Lower leg skin (tissue), 4 donors: Measurements from ENCODE around the gene NFATC4. TPM values are rescaled to one million over a fixed set of nuclear protein-coding genes. Genes with fewer than 3 reads are reported as not detected.
A peak's percentile ranks its signal among the peaks of the same experiment; 100 is the strongest.

Experiments used
- DNase-seq, 2 donors: peaks; one replicate each; pipeline ENCODE4 v3.0.0-alpha.2; 2019; ENCODE audit warnings: low spot score in 2 of 2
- H3K4me3 ChIP-seq: fragments of 200-600 bp; sonication (generic); 2 replicates; pipeline ENCODE4 v1.5.1; 2017; ENCODE audit warnings: mild to moderate bottlenecking, low read depth; ENCODE audit not compliant: poor library complexity, severe bottlenecking
- POLR2A ChIP-seq, 2 donors: fragments of 450-650 bp; IDR thresholded peaks; one replicate each; pipeline ENCODE4 v1.6.1; 2016 to 2017; ENCODE audit warnings: antibody characterized with exemption in 2 of 2, mild to moderate bottlenecking in 1 of 2, moderate library complexity in 1 of 2
- WGBS, 2 donors: methylation state at CpG; one replicate each; pipeline ENCODE4 v1.1.5; 2018; 5-methylcytosine and 5-hydroxymethylcytosine counted together
- intact Hi-C: fragments of 100-400 bp; cut with DNase I; formaldehyde crosslinking; loops from one replicate; pipeline ENCODE4 v1.15.0; 2023; ENCODE audit warnings: low total_unique reads
- total RNA-seq, 4 donors: library from RNA; depleted of rRNA; stranded (reverse); fragments of >200 nt; gene quantifications; one replicate each; pipeline ENCODE4 v1.1.0, GENCODE V29; 2016
- TF ChIP-seq, protein P1 (sequence below), 3 donors: fragments of 450-650 bp; IDR thresholded peaks; one replicate each; pipeline ENCODE4 v1.5.1; 2016; ENCODE audit warnings: antibody characterized with exemption in 3 of 3, mild to moderate bottlenecking in 3 of 3, moderate library complexity in 2 of 3

NFATC4 gene
- total RNA-seq, 4 donors from 2014 or later, result 8.3 to 26.1 (median 14.0) TPM

GRCh38 chr14:24378327-24378726 lies 10.3 kb downstream of the NFATC4 start:
- H3K4me3 ChIP-seq, result no peak overlapping the region
- DNase-seq, result no peak
- intact Hi-C loops, result no loop called here
- WGBS, 2 donors, result 69 to 76% methylated on average over 3 of the region's 3 CpGs
- TF ChIP-seq POLR2A (IDR thresholded peaks at IDR 0.05), result no peak
- TF ChIP-seq, protein P1, sequence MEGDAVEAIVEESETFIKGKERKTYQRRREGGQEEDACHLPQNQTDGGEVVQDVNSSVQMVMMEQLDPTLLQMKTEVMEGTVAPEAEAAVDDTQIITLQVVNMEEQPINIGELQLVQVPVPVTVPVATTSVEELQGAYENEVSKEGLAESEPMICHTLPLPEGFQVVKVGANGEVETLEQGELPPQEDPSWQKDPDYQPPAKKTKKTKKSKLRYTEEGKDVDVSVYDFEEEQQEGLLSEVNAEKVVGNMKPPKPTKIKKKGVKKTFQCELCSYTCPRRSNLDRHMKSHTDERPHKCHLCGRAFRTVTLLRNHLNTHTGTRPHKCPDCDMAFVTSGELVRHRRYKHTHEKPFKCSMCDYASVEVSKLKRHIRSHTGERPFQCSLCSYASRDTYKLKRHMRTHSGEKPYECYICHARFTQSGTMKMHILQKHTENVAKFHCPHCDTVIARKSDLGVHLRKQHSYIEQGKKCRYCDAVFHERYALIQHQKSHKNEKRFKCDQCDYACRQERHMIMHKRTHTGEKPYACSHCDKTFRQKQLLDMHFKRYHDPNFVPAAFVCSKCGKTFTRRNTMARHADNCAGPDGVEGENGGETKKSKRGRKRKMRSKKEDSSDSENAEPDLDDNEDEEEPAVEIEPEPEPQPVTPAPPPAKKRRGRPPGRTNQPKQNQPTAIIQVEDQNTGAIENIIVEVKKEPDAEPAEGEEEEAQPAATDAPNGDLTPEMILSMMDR (IDR thresholded peaks at IDR 0.05), result no peak

DNA sequence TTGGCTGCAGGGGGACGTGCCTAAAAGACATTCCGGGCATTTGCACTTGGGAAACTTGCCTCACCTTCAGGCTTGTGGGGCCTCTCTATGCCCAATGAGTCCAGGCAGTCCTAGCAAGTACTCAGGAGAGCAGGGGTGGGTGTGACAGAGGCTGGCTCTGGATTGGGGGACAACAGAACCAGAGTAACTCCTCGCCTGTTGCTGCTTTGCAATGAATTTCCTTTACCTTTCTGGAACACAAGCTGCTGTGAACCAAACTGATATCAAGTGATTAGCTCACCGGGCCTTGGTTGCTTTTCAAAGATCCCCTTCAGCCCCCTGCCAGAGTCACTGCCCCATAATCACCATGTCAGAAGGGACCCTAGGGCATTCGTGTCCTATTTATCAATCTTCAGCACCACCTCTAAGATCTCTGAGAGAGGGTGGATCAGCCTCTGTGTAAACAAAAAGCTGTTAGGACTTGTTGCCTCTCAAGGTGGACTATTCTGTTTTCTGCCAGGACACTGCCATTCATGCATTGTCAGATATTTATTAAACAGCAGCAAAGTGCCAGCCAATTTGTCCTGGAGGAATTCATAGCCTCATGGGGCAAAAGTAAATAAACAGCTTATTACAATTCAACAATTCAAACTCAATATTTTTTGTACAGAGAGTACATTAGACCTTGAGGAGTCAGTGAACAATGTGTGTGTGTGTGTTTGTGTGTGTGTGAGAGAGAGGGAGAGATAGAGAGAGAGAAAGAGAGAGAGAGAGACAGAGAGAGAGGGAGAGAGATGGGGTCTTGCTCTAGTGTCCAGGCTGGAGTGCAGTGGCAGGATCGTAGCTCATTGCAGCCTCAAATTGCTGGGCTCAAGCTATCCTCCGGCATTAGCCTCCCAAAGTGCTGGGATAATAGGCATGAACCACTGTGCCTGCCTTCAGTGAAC lies 11.3 kb downstream of the NFATC4 start:
- intact Hi-C loops, result no loop called here
- no peak for DNase-seq
- no peak overlapping the region for H3K4me3 ChIP-seq
- TF ChIP-seq, protein P1 (IDR thresholded peaks at IDR 0.05), result no peak
- no peak for TF ChIP-seq POLR2A (IDR thresholded peaks at IDR 0.05)
- WGBS, 2 donors, result 62 to 63% methylated on average over 7 of the region's 7 CpGs

DNA sequence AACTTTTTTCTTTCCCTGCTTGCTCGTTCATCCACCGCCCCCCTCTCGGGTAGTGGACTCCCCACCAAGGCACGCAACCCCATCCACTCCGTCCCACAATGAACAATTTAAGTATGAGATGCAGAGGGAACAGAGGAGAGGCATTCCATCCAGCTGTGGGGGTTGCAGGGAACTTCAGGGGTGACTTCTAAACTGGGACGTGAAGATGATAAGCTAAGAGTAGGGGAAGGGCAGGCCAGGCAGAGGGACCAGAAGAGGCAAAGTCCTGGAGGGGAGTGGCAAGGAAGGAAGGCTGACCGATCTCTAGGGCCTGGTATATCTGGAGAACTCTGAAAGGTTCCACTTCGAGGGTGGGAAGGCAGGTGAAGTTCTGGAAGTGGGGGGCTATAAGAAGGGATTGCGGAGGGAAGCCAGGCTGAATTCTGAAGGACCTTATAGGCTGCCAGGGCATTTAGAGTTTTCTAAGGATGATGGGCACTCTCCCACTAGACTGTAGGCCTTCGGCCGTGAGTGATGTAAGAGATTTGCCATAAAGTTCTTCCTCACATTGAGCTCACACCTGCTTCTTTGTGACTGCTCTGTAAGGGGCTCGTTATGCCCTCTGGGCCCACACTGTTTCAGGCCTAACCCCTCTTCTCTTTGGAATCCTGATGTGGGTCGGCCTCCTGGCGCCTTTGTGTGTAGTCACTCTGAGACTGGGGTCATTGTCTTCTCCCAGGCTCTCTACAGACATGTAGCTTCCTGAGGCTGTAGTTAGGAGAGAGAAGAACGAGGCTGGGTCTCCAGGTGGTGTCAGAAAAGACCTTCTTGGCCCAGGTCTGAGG lies 12.1 kb downstream of the NFATC4 start:
- DNase-seq, result peak in 1 of 2 donors; percentile 81
- TF ChIP-seq, protein P1 (IDR thresholded peaks at IDR 0.05), result no peak
- no peak for TF ChIP-seq POLR2A (IDR thresholded peaks at IDR 0.05)
- no peak overlapping the region for H3K4me3 ChIP-seq
- 81 to 84% methylated on average over 15 of the region's 15 CpGs for WGBS, 2 donors
- intact Hi-C loops, result no loop called here

- WGBS, 2 donors, result 59 to 75% methylated on average over 8 of the region's 8 CpGs
- no peak overlapping the region for H3K4me3 ChIP-seq
- intact Hi-C loops, result no loop called here
- no peak for TF ChIP-seq POLR2A (IDR thresholded peaks at IDR 0.05)
- TF ChIP-seq, protein P1 (IDR thresholded peaks at IDR 0.05), result no peak
- DNase-seq, result peak in 1 of 2 donors; percentile 62
These were observed 13.5 kb downstream of the NFATC4 start for GRCh38 chr14:24381363-24382063.

- WGBS, 2 donors, result 30 to 41% methylated on average over 4 of the region's 4 CpGs
- intact Hi-C loops, result no loop called here
- H3K4me3 ChIP-seq, result no peak overlapping the region
- peak in 1 of 2 donors; percentile 53 for DNase-seq
- TF ChIP-seq, protein P1 (IDR thresholded peaks at IDR 0.05), result no peak
- no peak for TF ChIP-seq POLR2A (IDR thresholded peaks at IDR 0.05)
These were observed 14.0 kb downstream of the NFATC4 start for GRCh38 chr14:24382064-24382371.
